ENCODE data around the gene DCAF12.

DCAF12 gene

GRCh38 chr9:34102796-34103195, 23.7 kb downstream of the DCAF12 start:
- Histone ChIP-seq H3K36me3 (peaks cover 77 to 94% (median 84%) of the 10 kb centered on the region in 3 donors), H3K27ac (no peak overlapping the region), H3K4me1 (no peaks in the 10 kb centered on the region), H3K4me3 (no peak overlapping the region), H3K27me3 (no peaks in the 10 kb centered on the region), H3K9me3 (no peaks in the 10 kb centered on the region)
- intact Hi-C loops (cut with DNase I; ENCODE audit: low total_unique reads) = no loop called here
- DNase-seq = no peak
- TF ChIP-seq, protein P1, sequence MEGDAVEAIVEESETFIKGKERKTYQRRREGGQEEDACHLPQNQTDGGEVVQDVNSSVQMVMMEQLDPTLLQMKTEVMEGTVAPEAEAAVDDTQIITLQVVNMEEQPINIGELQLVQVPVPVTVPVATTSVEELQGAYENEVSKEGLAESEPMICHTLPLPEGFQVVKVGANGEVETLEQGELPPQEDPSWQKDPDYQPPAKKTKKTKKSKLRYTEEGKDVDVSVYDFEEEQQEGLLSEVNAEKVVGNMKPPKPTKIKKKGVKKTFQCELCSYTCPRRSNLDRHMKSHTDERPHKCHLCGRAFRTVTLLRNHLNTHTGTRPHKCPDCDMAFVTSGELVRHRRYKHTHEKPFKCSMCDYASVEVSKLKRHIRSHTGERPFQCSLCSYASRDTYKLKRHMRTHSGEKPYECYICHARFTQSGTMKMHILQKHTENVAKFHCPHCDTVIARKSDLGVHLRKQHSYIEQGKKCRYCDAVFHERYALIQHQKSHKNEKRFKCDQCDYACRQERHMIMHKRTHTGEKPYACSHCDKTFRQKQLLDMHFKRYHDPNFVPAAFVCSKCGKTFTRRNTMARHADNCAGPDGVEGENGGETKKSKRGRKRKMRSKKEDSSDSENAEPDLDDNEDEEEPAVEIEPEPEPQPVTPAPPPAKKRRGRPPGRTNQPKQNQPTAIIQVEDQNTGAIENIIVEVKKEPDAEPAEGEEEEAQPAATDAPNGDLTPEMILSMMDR (IDR thresholded peaks at IDR 0.05) = no peak

DNA sequence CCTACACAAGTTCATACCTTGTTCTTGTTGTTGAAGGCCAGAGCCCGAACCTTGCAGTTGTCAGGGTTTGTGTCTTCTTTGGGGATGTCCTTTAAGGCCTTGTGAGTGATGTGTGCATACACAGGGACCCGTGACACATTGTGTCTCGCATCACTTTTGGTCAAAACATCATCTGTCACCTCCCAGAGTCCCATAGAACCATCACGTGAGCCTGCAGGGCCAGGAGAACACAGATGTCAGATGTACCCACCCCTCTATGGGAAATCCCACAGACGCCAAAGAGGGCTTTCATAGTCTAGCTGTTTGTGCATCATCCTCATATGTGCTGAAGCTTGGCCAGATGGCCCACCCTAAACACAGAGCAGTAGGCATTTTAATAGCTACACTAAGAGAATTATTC, 28.2 kb downstream of the DCAF12 start:
- DNase-seq = no peak
- peaks cover 78 to 98% (median 85%) of the 10 kb centered on the region in 3 donors for H3K36me3 ChIP-seq
- intact Hi-C loops (cut with DNase I; ENCODE audit: low total_unique reads) = no loop called here

GRCh38 chr9:34097865-34098264, 28.6 kb downstream of the DCAF12 start:
- Histone ChIP-seq H3K9me3 (no peaks in the 10 kb centered on the region), H3K27me3 (no peaks in the 10 kb centered on the region), H3K36me3 (peaks cover 78 to 98% (median 85%) of the 10 kb centered on the region in 3 donors)

More for the DNA sequence above, 28.2 kb downstream of the DCAF12 start:
- Histone ChIP-seq H3K9me3 (no peaks in the 10 kb centered on the region), H3K4me1 (no peaks in the 10 kb centered on the region), H3K27ac (no peak overlapping the region), H3K4me3 (no peak overlapping the region), H3K27me3 (no peaks in the 10 kb centered on the region)
- TF ChIP-seq, protein P1 (IDR thresholded peaks at IDR 0.05) = no peak

DNA sequence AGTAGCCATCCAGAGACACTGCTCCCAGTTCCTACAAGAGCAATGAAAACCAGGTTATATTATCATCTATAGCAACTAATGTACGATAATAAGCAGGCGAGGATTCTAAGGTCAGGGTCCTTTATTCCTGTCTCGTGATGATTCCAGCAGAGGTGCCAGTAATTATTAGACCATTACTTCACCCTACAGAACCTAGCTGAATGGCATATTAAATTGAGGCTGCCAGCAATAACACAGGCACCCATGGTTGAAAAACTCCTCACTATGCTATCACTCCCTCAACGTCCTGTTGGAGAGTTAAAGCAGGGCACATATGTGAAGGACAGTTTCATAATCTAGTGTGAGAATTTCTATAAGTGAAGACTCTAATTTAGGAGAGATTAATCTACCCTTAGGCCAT, 29.7 kb downstream of the DCAF12 start:
- H3K36me3 ChIP-seq = peaks cover 77 to 98% (median 84%) of the 10 kb centered on the region in 3 donors
- H3K4me1 ChIP-seq = no peaks in the 10 kb centered on the region
- TF ChIP-seq, protein P1 (IDR thresholded peaks at IDR 0.05) = no peak
- no peaks in the 10 kb centered on the region for H3K9me3 ChIP-seq
- no peak overlapping the region for H3K27ac ChIP-seq
- DNase-seq = no peak
- H3K27me3 ChIP-seq = no peaks in the 10 kb centered on the region
- H3K4me3 ChIP-seq = no peak overlapping the region
- intact Hi-C loops (cut with DNase I; ENCODE audit: low total_unique reads) = no loop called here

More at GRCh38 chr9:34097865-34098264, 28.6 kb downstream of the DCAF12 start:
- Histone ChIP-seq H3K27ac (no peak overlapping the region), H3K4me3 (no peak overlapping the region), H3K4me1 (no peaks in the 10 kb centered on the region)
- intact Hi-C loops (cut with DNase I; ENCODE audit: low total_unique reads) = no loop called here
- TF ChIP-seq, protein P1 (IDR thresholded peaks at IDR 0.05) = no peak
- DNase-seq = no peak

GRCh38 chr9:34093578-34093977, 32.9 kb downstream of the DCAF12 start:
- TF ChIP-seq, protein P1 (IDR thresholded peaks at IDR 0.05) = no peak
- Histone ChIP-seq H3K27ac (no peak overlapping the region), H3K27me3 (no peaks in the 10 kb centered on the region), H3K4me1 (no peaks in the 10 kb centered on the region), H3K4me3 (no peak overlapping the region), H3K9me3 (no peaks in the 10 kb centered on the region), H3K36me3 (peaks cover 86 to 100% (median 89%) of the 10 kb centered on the region in 3 donors)
- intact Hi-C loops (cut with DNase I; ENCODE audit: low total_unique reads) = no loop called here
- no peak for DNase-seq

DNA sequence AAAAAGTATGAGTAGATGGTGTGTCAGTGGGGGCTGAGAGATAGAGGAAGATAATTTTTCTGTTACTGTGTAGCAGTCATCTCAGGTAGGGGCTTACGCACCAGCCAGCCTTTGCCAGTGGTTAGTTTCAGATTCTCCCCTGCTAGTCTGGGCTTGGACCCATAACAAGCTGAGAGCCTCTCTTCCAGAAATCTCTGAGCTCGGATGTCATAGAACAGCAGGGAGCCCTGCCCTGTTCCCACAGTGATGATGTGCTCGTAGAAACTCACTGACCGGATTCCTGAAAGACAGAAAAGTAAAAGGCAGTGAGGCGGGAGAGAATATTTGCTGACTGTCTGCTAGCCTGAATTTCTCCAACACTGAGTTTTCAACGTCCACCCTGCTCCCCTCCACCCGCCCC, 37.2 kb downstream of the DCAF12 start:
- DNase-seq = no peak
- H3K36me3 ChIP-seq = peaks cover 56 to 79% (median 68%) of the 10 kb centered on the region in 3 donors
- TF ChIP-seq, protein P1 (IDR thresholded peaks at IDR 0.05) = no peak
- intact Hi-C loops (cut with DNase I; ENCODE audit: low total_unique reads) = no loop called here
- H3K4me3 ChIP-seq = no peak overlapping the region
- peaks cover 0 to 31% (median 20%) of the 10 kb centered on the region in 4 donors for H3K4me1 ChIP-seq
- no peaks in the 10 kb centered on the region for H3K9me3 ChIP-seq
- H3K27ac ChIP-seq = no peak overlapping the region
- no peaks in the 10 kb centered on the region for H3K27me3 ChIP-seq

All from tibial artery (tissue), 4 donors.